NCI-H2171 (cell line): ENCODE results near the gene SH3PXD2B.
"Not testable (repeated sequence)": the region's sequence is repeated elsewhere in the genome, so short reads cannot be mapped to it uniquely, and the experiment has no call there.

Experiments
- DNase-seq: peaks from one replicate; lab custom pipeline; 2025; lab: John Stamatoyannopoulos, UW

SH3PXD2B gene

DNA sequence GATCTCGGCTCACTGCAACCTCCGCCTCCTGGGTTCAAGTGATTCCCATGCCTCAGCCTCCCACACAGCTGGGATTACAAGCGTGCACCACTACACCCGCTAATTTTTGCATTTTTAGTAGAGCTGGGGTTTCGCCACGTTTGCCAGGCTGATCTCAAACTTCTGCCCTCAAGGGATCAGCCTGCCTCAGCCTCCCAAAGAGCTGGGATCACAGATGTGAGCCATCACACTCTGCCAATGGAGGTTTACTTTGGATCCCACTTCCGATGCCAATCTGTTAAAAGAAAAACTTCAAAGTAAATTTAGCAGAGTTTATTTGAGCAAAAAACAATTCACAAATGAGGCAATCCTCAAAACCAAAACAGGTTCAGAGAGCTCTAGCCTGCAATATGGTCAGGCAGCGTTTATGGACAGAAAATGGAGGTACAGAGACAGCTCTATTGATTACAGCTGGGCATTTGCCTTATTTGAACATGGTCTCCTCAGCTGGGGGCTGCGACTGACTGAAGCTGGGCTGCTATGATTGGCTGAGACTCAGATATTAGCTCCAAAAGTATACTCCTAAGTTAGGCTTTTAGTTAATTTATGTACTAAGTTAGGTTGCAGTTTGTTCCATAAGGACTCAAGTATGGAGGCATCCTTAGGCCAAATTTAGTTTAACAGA lies 152.1 kb downstream of the SH3PXD2B start:
- no peak for DNase-seq

DNA sequence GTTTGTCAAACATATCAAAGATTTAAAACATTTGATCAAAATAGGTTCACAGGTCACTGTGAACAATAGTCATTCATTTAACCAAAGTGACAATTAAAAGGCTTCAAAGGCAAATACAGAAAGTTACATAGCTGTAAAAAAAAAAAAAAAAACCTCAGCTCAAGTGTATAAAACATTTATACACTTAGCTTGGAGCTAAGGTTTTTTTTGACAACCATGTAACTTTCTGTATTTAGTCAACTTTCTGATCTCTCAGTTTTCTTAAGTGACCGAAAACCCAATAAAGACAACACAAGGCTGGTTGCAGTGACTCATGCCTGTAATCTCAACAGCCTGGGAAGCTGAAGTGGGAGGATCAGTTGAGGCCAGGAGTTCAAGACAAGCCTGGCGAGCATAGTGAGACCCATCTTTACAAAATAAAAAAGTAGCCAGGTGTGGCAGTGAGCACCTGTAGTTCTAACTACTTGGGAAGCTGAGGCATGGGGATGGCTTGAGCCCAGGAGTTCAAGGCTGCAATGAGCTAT lies 154.3 kb downstream of the SH3PXD2B start:
- no peak for DNase-seq

DNA sequence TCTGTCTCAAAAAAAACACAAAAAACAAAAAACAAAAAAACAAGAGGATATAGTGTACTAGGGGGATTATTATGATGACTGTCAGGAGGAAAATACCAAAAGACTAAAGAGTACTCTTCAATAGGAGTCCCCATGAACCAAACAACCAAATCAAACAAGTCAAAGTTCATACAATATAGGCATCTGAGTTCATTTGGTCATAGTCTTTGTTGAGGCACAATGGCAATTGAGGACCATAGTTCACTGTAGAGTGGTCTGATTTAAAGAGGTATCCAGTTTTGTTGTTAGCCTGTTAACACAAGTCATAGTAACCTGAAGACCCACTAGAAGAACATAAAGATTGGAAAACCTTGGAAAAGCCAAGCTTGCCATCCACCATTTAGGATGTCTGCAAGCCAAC lies 159.5 kb downstream of the SH3PXD2B start:
- no peak for DNase-seq

DNA sequence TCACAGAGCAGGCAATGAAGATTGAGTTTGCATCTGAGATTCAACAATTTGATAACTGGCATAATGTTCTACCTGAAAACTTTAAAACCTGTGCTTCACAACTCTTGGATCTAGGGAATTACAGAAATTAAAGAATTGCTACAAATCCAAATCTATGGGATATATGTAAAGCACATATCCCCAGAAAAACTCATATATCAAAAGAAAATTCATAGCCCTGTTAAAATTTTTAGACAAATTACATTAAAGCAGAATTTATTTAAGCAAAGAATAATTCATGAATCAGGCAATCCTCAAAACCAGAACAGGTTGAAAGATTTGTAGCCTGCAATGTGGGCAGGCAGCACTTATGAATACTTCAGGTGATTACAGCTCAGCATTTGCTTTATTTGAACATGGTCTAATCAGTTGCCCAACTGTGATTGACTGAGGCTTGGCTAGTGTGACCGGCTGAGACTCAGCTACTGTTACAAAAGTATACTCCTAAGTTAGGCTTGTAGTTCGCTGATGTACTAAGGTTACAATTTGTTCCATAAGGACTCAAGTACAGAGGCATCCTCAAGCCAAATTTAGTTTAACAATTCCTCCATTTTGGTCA lies 160.5 kb downstream of the SH3PXD2B start:
- no peak for DNase-seq

DNA sequence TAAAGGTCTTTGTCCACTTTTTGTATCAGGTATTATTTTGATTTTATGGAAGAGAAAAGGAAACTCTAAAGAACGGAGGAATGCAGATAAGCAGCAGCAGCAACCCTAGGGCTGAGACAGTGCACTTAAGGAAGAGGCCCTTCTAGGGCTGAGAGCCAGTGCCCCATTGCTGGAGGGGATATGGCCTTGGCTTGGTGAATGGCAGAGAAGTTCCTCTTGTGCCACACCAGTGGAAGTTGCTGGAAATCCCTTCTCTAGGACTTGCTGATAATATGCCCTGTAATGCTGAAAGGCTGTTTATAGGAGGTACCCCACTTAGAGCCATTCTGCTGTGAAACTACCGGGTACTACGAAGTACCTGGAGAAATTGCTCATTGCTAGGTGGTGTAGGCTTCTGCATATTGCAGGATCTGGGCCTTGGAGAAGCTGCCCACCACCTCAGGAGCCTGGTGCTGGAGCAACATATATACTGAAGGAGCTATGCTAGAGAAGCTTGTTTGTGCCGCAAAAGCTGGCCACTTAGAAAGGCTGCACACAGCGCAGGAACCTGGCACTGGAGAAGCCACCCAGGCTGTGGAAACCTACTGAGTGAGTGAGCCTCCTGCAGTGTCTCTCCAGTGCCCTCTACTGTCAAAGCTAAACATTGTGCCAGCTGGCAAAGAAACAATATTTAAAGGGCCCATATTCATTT lies 161.1 kb downstream of the SH3PXD2B start:
- peak; percentile 22 for DNase-seq

DNA sequence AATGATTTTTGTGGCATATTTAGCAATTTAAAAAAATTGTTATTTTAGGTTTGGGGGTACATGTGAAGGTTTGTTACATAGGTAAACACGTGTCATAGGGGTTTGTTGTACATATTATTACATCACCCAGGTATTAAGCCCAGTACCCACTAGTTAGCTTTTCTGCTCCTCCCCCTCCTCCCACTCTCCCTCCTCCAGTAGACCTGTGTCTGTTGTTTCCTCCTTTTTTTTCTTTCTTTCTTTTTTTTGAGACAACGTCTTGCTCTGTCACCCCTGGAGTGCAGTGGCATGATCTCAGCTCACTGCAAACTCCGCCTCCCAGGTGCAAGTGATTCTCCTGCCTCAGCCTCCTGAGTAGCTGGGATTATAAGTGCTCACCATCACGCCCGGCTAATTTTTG lies 162.5 kb downstream of the SH3PXD2B start:
- DNase-seq: not testable (repeated sequence)

DNA sequence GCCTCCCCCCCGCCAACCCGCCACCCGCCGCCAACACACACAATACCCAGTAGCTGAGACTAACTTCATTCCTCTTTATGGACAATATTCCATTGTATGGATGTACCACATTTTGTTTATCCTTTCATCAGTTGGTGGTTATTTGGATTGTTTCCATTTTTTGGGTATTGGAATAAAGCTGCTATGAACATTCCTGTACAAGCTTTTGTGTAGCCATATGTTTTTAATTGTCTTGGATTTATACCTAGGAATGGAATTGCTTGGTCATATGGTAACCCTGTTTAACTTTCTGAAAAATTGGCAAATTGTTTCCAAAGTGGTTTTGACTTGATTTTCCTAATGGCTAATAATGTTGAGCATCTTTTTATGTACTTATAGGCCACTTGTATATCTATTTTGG lies 165.9 kb downstream of the SH3PXD2B start:
- DNase-seq: no peak

DNA sequence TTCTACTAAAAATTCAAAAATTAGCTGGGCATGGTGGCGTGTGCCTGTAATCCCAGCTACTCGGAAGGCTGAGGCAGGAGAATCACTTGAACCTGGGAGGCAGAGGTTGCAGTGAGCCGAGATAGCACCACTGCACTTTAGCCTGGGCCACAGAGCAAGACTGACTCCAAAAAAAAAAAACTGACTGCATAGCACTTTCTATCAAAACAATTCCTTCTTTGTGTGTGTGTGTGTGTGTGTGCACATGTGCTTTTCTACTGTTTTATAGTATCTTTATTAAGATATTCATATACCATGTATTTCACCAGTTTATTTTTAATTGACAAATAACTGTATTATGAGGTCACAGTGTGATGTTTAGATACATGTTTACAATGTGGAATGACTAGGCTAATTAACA lies 167.2 kb downstream of the SH3PXD2B start:
- not testable (repeated sequence) for DNase-seq

DNA sequence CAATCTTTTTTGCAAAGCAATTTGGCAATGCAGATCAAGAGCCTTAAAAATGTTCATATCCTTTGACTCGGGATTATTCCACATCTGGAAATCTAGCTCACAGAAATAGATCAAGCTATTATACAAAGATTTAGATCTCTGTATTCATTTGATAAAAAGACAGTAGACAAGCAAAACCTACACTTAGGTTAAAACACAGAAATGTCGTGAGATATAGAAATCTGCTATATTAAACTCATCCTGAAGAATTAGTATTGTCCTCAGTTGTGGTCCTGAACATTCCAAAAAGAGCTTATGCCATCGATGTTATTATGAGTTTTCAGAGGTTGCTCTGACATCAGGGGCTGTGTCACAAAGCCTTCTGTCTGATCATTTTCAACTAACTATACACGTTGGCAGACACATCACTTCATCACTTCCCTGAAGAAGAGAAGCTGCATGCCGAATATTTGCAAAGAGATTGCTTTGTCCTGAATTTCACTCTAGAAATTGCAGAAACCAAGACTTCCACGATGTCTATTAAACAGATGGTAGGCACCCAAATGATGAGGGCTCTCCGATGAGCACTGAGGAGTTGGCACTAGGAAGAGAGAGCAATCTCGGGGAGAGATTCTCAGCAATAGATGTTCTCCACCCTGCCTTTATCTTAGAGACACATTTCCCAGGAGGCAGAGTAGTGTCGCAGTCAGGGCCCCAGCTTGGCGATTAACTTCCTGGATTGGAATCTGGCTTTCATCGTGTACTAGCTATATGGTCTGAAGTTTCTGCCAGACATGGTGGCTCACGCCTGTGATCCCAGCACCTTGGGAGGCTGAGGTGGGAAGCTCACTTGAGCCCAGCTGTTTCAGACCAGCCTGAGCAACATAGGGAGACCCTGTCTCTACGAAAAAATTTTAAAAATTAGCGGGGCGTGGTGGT lies 168.8 kb downstream of the SH3PXD2B start:
- DNase-seq: no peak

DNA sequence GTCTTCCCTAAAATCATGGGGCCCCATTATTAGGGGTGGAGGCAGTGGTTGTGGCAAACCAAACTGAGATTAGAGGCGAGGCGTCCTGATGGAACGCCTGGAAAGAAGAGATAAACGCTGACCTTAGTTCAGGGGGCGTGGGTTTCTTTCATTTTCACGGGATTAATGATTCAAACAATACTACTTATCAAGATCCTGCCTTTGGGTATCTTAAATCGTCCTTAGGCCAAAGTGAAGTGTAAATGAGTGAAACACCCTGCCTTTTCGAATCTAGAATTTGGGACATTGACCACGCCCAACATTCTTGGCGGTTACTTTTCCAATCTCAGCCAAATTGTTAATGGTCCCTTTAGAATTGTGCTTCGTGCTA lies 169.7 kb downstream of the SH3PXD2B start:
- no peak for DNase-seq

DNA sequence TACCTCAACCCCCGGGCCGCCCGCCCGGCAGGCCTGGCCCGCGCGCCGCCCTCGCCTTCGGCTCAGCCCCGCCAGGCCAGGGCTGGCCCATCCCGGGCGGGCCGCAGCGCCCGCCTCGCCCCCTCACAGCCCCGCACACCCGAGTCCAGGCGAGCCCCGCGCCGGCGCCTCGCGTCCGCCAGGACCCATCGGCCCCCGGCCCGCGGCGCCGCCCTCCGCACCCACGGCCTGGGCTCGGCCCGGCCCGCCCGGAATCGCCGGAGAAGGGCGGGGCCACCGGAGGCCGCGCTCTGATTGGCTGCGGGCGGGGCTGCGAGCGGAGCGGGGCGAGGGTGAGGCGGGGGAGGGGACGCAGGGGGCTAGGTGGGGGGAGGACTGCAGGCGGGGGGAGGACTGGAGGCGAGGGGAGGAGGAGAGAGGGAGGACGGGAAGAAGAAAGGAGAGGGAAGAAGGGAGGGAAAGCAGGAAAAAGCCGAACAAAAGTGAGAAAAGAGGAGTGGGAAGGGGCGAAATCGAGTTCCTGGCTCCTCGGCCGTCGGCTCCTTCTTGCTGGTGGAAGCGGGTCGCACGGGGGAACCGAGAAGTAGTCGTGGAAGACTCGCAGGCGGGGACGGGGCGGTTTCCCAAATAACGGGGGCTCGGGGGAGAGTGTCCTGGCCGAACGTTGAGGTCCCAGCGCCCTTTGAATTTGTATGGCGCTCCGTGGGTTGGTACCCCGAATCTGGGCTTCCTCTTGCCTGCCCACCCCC lies 170.3 kb downstream of the SH3PXD2B start:
- DNase-seq: peak; percentile 70

DNA sequence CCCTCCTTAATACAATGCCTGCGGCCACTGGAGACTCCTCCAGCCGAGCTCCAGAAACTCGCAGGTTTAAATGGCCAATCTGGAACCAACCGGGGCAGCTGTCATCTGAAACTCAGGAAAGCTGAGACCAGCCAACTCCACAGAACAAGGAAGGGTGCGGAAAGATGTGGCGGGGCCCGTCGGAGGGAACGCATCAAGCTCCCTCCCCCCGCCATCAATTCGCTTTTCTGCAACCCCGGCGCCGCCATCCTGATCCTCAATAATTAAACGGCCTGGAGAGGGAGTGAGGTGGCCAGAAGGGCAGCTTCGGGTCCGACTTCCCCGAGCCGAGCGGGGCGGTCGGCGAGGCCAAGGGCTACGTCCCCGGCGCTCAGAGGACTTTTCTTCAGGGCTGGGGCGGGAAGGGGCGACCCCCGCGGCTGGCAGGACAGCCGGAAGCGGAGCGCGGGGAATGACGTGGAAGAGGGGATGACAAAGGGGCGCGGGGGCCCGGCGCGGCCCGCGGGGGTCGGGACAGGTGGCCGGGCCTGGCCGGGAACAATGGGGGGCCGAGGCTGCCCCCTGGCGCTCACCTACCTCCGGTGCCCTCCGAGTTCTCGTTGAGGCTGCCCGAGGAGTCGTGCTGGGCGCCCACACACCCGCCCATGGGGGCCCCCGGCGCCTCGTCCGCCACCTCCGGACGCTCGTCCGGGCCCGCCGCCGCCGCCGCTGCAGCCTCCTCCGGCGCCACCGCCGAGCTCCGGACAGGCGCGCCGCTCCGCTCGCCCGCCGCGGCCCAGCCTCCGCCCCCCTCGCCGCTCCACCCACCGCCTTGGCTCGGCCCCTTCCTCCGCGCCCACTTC lies 171.1 kb downstream of the SH3PXD2B start, which contains the start of gene UBTD2:
UBTD2 (minus strand) TSS at position 745 of the 842 bp plus-strand sequence; CDS start at position 646, 99 bp downstream.
- peak; percentile 40 for DNase-seq

DNA sequence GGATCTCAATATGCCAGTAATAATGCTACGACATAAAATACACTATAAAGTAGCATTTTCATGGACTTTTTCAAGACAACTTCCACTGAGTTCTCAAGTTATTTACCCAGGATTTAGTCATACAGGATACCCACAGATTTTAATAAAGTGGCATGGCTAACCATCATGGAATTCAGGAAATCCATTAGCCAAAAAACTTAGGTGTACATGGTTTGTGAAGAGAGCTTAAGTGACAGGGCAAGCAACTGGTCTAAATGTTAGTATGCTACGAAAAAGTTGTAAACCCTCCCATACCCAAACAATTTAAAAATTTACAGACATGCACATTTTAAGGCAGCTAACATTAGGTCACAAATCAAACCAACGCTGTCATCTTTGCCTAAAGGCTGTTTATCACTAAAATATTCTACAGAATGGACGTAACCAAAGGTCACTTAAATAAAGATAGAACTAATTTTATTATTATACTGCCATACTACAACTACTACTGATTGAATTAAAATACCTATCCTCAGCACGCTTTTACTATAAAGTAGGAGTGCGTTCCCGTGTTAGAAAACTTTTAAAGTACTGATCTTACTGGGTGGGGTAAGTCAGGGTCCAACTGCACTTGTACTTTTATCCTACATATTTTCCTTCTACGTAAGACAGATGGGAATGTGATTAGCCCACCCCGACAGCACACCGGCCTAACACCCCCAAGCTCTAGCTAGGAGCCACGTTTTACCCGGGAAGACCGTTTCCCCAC lies 171.9 kb downstream of the SH3PXD2B start:
- no peak for DNase-seq

DNA sequence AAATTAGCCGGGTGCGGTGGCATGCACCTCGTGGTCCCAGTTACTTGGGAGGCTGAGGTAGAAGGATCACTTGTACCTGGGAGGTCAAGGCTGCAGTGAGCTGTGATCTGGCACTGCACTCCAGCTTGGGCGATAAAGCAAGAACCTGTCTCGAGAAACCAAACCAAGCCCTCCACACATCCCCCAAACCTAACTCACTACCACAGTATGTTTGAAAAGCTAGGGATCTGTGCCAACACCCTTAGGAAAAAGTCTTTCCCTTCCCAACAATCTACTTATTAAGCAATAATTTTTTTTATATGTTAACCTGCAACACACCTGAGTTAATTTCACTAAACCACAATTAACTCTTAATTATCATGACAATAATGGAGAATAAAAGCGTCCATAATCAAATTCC lies 173.0 kb downstream of the SH3PXD2B start:
- DNase-seq: no peak

DNA sequence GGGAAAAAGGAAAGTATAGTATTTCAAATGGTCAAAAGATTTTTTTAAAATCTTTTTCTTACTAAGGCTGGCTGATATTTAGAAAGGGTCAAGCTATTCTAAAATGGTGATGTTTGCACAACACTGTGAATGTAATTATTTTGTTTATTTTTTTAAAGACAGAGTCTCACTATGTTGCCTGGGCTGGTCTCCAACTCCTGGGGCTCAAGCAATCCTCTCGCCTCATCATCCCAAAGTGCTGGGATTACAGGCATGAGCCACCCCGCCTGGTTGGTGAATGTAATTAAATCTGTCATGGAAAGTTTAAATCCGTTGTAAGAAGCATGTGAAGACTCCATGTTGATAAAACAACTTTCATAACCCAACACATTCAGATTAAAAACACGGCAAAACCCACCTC lies 173.4 kb downstream of the SH3PXD2B start:
- DNase-seq: no peak

DNA sequence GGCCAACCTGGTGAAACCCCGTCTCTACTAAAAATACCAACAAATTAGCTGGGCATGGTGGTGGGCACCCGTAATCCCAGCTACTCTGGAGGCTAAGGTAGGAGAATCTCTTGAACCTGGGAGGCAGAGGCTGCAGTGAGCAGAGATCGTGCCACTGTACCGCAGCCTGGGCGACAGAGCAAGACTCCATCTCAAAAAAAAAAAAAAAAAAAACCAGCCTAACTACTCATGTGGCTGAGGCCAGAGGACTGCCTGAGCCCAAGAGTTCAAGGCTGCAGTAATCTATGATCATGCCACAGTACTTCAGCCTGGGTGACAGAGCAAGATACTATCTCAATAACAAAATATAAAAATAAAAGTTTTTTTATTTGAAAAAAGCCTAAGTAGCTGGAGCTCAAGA lies 174.0 kb downstream of the SH3PXD2B start:
- DNase-seq: no peak

DNA sequence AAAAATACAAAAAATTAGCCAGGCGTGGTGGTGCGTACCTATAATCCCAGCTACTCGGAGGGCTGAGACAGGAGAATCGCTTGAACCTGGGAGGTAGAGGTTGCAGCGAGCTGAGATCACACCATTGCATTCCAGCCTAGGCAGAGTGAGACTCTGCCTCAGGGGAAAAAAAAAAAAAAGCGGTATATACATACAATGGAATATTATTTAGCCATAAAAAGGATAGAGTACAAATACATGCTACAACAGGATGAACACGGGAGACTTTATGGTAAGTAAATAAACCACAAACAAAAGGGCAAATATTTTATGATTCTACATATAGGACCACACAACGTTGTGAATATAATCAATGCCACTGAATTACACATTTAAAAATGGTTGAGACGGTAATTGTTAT lies 176.0 kb downstream of the SH3PXD2B start:
- DNase-seq: no peak

DNA sequence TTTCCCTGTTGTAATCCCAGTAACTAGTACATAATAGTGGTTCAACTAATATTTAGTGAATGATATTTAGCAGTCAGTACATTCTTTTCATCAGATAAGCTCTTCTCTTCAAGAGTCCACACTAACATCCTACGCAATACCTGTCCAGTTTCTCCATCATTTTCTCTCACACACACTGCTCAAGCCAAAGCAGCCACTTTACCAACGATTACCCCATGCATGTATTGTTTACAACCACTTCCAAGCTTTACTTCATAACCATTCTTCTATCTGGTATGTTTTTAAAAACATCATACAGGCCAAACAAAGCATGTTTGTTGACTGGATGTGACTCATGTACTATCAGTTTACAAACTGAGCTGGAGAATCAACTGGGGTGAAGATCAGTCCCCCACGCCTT lies 178.1 kb downstream of the SH3PXD2B start:
- no peak for DNase-seq
